Thyroid gland (tissue), 4 donors: ENCODE measurements around the gene FLG. TPM values are rescaled to one million over a fixed set of nuclear protein-coding genes. Genes with fewer than 3 reads are reported as not detected.
A peak's percentile ranks its signal among the peaks of the same experiment; 100 is the strongest.

Experiments used
- DNase-seq, 2 donors: peaks; one replicate each; pipeline ENCODE4 v3.0.0-alpha.2; 2019
- H3K27ac ChIP-seq, 3 donors: fragments of 200-600 bp; sonication (generic); 1 replicate in 2 of 3; 2 replicates in 1 of 3; pipeline ENCODE4 v1.5.1; 2016 to 2019; ENCODE audit warnings: mild to moderate bottlenecking in 1 of 3, moderate library complexity in 1 of 3
- H3K27me3 ChIP-seq: fragments of 200-600 bp; sonication (generic); one replicate; pipeline ENCODE4 v1.5.1; 2019
- H3K36me3 ChIP-seq, 2 donors: fragments of 200-600 bp; sonication (generic); one replicate each; pipeline ENCODE4 v1.5.1; 2016 to 2019
- H3K4me1 ChIP-seq, 2 donors: fragments of 200-600 bp; sonication (generic); one replicate each; pipeline ENCODE4 v1.5.1; 2017 to 2019
- H3K4me3 ChIP-seq, 3 donors: fragments of 200-600 bp; sonication (generic); replicated peaks in 1 of 3; 1 replicate in 2 of 3; 2 replicates in 1 of 3; pipeline ENCODE4 v1.5.1; 2016; ENCODE audit warnings: mild to moderate bottlenecking in 1 of 3
- H3K9me3 ChIP-seq: fragments of 200-600 bp; sonication (generic); one replicate; pipeline ENCODE4 v1.5.1; 2017
- CTCF ChIP-seq, 6 experiments: fragments of 200-600 bp in 3 of 6; fragments of 450-650 bp in 3 of 6; sonication (generic) in 3 of 6; IDR thresholded peaks; one replicate each; pipeline ENCODE4 v1.5.1; 2016 to 2019; ENCODE audit warnings: antibody characterized with exemption in 6 of 6, mild to moderate bottlenecking in 2 of 6, inconsistent platforms in 1 of 6, moderate library complexity in 1 of 6
- POLR2A ChIP-seq, 2 donors: fragments of 450-650 bp; IDR thresholded peaks; one replicate each; pipeline ENCODE4 v1.6.1; 2017; ENCODE audit warnings: antibody characterized with exemption in 2 of 2, mild to moderate bottlenecking in 2 of 2, moderate library complexity in 1 of 2
- WGBS, 2 donors: methylation state at CpG; one replicate each; pipeline ENCODE4 v1.1.5; 2017; 5-methylcytosine and 5-hydroxymethylcytosine counted together
- intact Hi-C: fragments of 100-400 bp; cut with DNase I; formaldehyde crosslinking; loops from one replicate; pipeline ENCODE4 v1.15.1; 2023
- total RNA-seq, 4 donors: library from RNA; depleted of rRNA; stranded (reverse); fragments of >200 nt; gene quantifications; one replicate each; pipeline ENCODE4 v1.2.3, GENCODE V29; 2016

Gene FLG
- total RNA-seq, 4 donors from 2014 or later = 0.11 to 1.3 TPM; not detected in 2

GRCh38 chr1:152356736-152357135 lies 31.7 kb upstream of the FLG start:
- 38 to 89% methylated on average over 1 of the region's 1 CpG for WGBS, 2 donors
- no peak overlapping the region for H3K27ac ChIP-seq
- H3K36me3 ChIP-seq = no peaks in the 10 kb centered on the region

GRCh38 chr1:152349611-152350010 lies 24.6 kb upstream of the FLG start:
- Histone ChIP-seq H3K27ac (no peak overlapping the region), H3K27me3 (no peaks in the 10 kb centered on the region), H3K4me1 (no peaks in the 10 kb centered on the region), H3K9me3 (no peaks in the 10 kb centered on the region), H3K36me3 (no peaks in the 10 kb centered on the region), H3K4me3 (no peak overlapping the region)
- no peak for TF ChIP-seq POLR2A (IDR thresholded peaks at IDR 0.05)
- TF ChIP-seq CTCF (IDR thresholded peaks at IDR 0.05) = no peak
- intact Hi-C loops = no loop called here
- DNase-seq = no peak
- 91 to 99% methylated on average over 2 of the region's 2 CpGs for WGBS, 2 donors

More at GRCh38 chr1:152356736-152357135, 31.7 kb upstream of the FLG start:
- Histone ChIP-seq H3K4me3 (no peak overlapping the region), H3K9me3 (no peaks in the 10 kb centered on the region), H3K4me1 (no peaks in the 10 kb centered on the region), H3K27me3 (no peaks in the 10 kb centered on the region)
- TF ChIP-seq POLR2A (IDR thresholded peaks at IDR 0.05) (no peak), CTCF (IDR thresholded peaks at IDR 0.05) (no peak)
- no peak for DNase-seq
- intact Hi-C loops = no loop called here

- Histone ChIP-seq H3K27me3 (no peaks in the 10 kb centered on the region), H3K9me3 (no peaks in the 10 kb centered on the region), H3K36me3 (no peaks in the 10 kb centered on the region), H3K4me1 (no peaks in the 10 kb centered on the region), H3K4me3 (no peak overlapping the region), H3K27ac (no peak overlapping the region)
- TF ChIP-seq CTCF (IDR thresholded peaks at IDR 0.05) = peak in 1 of 6 experiments; percentile 7
- no peak for TF ChIP-seq POLR2A (IDR thresholded peaks at IDR 0.05)
- intact Hi-C loops = no loop called here
- DNase-seq = no peak
- WGBS, 2 donors = 33 to 52% methylated on average over 1 of the region's 1 CpG
Observed at GRCh38 chr1:152348447-152348846, 23.4 kb upstream of the FLG start.

- H3K4me1 ChIP-seq = no peaks in the 10 kb centered on the region
- 9 to 17% methylated on average over 8 of the region's 8 CpGs for WGBS, 2 donors
- H3K9me3 ChIP-seq = no peaks in the 10 kb centered on the region
- TF ChIP-seq CTCF (IDR thresholded peaks at IDR 0.05) = peak; percentile 48 to 86 (median 72)
- no peak for TF ChIP-seq POLR2A (IDR thresholded peaks at IDR 0.05)
- no peaks in the 10 kb centered on the region for H3K36me3 ChIP-seq
- intact Hi-C loops = no loop called here
- peak; percentile 30 to 39 for DNase-seq
- H3K27me3 ChIP-seq = no peaks in the 10 kb centered on the region
- H3K27ac ChIP-seq = no peak overlapping the region
- H3K4me3 ChIP-seq = no peak overlapping the region
Observed at GRCh38 chr1:152347116-152347728, 22.2 kb upstream of the FLG start.

GRCh38 chr1:152344438-152344837 lies 19.4 kb upstream of the FLG start:
- TF ChIP-seq POLR2A (IDR thresholded peaks at IDR 0.05) (no peak), CTCF (IDR thresholded peaks at IDR 0.05) (no peak)
- Histone ChIP-seq H3K4me1 (no peaks in the 10 kb centered on the region), H3K27ac (no peak overlapping the region), H3K9me3 (no peaks in the 10 kb centered on the region), H3K4me3 (no peak overlapping the region), H3K27me3 (no peaks in the 10 kb centered on the region), H3K36me3 (no peaks in the 10 kb centered on the region)
- no peak for DNase-seq
- intact Hi-C loops = no loop called here
